HG02798 (cell line): Measurements from ENCODE around the gene RAET1E.
"Not testable (repeated sequence)": the region's sequence is repeated elsewhere in the genome, so short reads cannot be mapped to it uniquely, and the experiment has no call there.

ENCODE experiments used
- ATAC-seq: cut with Tn5 transposase; IDR thresholded peaks from one replicate; pipeline ENCODE4 v1.9.1; 2021; ENCODE audit warnings: mild to moderate bottlenecking; ENCODE audit not compliant: unreplicated experiment, poor library complexity

RAET1E gene, protein sequence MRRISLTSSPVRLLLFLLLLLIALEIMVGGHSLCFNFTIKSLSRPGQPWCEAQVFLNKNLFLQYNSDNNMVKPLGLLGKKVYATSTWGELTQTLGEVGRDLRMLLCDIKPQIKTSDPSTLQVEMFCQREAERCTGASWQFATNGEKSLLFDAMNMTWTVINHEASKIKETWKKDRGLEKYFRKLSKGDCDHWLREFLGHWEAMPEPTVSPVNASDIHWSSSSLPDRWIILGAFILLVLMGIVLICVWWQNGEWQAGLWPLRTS

DNA sequence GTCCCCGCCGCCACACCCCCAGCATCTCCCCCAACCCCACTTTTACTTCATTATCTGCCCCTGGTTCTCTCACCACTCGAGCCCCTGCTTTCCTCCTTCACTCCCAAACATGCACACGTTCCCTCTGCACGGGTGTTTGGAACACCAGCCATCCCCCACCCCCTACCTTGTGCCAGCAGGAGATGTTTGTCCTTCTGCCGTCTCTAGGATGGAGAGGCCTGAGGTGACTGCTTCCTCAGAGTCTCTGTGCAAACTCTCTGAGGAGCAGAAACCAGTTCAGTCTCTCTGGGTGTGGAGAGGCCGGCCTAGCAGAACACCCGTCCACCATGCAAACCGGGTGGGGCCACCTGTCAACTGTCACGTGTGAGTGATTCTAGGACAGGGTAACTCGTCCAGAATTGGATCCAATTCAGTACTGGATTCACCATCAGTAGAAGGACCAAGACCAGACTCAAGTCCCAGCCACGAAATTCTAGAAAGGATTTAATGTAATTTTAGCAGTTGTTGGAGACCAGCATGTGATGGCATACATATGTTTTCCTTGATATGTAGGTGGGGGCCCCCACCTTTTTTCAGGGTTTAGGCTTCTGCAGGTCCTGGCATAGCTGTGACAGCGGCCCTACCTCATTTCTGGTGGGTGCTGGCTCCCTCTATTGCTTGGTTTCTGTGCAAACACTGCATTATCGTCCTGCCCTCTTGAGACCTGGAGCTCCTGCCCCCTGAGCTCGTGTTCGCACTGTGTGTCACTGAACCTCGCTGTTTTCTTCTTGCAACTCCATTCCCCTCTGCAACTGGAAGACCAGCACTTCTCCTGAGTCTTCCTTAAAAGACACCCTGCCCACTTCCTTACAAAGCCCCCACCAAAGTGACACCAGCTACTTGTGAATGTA, at the start of gene RAET1E:
RAET1E (minus strand) TSS at position 259 of the 890 bp plus-strand sequence. CDS start 7,212 bp downstream, outside the sequence.
- ATAC-seq = no peak

DNA sequence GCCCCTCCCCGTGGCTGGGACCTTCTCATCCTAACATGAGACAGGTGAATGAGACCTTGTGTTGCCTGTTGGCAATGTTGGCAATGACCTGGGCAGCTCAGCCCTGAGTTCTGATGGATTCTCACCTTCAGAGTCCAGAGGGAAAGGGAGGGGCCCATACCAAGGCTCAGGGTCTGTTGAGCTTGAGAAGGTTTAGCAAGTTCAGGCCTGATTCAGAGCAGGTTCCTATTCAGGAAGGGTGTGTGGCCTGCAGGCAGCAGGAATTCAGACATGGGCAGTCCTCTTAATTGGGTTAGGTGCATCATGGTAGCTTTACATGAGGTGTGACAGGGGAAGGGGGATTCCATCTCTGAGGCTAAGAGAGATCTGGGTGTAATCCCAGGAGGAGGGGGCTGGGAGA, 49.6 kb upstream of the RAET1E start:
- ATAC-seq = not testable (repeated sequence)

DNA sequence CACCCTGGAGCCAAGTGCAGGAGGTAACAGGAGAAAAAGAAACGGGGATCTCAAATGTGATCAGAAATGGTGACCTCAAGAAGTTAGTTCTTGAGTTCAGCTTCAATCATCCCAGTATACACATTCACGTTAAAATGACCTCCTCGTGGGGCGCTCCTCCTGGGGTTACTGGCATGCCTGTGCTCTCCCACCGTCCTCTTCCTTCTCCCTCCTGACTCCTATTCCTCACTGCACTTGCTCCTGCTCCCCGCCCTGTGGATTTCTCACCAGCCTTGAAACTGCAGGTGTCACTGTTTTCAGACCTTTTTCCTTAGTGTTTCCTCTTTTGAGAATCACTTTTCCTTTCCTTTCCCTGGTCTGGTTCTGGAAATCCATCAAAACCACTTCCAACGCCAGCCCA, 48.7 kb upstream of the RAET1E start:
- not testable (repeated sequence) for ATAC-seq

DNA sequence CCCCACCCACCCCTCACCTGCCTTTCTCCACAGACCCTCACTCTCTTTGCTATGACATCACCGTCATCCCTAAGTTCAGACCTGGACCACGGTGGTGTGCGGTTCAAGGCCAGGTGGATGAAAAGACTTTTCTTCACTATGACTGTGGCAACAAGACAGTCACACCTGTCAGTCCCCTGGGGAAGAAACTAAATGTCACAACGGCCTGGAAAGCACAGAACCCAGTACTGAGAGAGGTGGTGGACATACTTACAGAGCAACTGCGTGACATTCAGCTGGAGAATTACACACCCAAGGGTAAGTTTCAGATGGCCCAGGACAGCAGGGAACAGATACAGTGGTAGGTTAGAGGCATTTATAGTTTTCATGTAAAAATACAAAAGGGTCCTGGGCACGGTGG, 47.4 kb upstream of the RAET1E start:
- not testable (repeated sequence) for ATAC-seq

DNA sequence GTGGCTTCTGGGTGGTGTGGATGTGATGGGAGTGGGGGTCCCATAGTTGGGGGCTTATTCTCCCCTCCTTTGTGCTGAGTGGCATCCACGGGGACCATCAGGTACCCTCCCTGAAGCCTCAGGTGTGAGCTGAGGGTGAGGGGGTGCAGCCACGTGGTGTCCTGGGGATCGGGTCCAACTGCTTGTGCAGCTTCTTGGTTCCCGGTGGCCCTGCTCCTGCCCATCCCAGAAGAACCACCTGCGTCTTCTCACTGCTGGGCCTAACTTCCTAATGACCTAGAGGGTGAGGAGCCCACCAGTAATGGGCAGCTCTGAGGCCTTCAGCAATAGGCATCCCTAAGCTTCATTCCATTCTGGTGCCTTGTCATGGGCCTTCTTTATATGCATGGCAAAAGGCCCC, 45.4 kb upstream of the RAET1E start:
- not testable (repeated sequence) for ATAC-seq

DNA sequence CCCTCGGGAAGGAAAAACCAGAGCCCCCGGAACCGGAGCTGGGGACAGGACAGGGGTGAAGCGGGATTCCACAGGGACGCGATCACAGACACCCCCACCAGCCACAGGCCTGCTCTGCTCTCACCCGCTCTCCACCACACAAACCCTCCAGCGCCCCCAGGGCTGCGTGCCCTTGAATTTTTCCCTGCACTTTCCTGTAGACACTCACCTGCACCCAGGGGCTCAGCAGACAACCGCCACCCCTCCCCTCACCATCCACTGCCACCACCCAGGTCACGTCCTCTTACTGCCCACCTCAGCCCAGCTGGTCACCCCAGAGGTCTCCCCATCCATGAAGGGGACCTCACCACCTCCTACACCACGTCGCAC, 44.5 kb upstream of the RAET1E start:
- ATAC-seq = no peak

DNA sequence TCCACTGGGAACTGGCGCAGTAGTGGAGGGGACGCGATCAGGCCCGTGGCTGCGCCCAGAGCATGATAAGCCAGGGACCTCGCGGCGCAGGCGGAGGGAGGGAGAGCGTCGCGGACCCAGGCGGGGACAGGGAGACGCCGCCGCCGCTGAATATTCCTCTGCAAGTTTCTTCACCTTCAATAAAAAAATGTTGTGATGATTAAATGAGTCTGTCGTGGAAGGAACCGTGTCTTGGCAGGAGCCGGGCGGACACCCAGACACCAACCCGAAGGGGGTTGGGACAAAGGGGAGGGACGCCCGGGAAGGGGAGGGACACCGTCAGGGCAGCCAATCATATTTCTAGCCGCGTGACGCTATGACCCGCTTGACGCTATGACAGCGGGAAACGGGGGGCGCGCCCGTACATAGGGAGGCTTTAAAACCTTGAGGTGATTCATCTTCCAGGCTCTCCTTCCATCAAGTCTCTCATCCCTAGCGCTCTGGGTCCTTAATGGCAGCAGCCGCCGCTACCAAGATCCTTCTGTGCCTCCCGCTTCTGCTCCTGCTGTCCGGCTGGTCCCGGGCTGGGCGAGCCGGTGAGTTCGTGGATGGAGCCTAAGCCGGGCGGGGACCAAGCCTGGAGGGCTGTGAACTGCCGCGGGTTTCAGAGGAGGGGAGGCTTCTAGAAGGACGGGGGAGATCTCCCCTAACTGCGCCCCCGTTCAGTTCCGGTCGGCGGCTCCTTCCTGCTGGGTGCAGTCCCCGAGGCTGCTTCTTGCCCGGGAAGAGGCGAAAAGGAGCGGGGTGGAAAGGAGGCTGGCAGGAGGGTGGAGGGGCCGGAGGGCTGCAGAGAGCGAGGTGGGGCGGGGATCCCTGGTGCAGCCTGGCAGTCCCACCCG, 43.9 kb upstream of the RAET1E start, which contains the start of gene ULBP2:
ULBP2 (plus strand) TSS at position 432 of the 878 bp plus-strand sequence; CDS start at position 491, 59 bp downstream.
- peak; percentile 22 for ATAC-seq

DNA sequence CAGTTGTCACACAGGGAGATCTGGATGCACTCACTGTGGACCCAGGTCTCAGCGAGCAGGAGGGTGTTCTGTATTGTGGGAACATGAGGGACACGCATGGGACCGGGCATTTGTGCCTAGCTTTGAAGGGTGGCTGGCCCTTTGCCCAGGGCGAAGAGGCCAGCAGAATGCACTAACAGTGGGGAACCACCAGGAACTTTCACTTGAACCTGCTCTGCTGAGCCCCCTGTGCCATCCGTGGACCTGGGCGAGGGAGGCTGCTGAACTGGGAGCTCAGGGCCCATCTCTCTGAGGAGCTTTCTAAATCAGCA, 42.7 kb upstream of the RAET1E start:
- no peak for ATAC-seq

DNA sequence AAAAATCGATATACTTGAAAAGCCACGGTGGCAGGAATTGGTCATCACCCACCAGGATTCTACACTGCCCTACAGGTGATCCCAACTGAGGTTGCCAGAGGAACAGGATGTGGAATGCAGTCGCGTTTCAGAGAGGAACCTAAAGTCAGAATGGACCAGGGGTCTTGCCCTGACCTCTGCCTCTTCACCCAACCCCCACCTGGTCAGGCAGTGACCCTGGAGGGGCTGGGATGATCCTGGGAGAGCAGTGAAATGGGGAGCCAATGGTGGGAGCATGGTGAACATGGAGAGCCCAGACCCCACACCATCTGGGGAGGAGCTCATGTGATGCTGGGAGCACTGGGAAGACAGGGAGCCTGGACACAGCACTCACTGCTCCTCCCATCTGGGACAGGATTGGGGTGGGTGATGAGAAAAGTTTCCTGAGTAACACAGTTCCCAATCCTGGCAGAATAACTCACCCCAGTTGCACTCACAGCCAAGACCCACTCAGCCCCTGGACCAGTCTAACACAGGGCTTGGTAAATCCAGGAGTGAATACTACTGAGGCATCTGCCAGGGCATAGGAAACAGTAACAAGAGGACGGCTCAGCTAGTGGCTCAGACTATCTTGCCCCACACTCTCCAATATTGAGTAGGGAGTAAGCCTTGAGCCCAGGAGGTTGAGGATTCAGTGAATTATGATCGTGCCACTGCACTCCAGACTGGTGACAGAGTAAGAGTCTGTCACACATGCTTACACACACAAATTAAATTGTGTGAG, 42.2 kb upstream of the RAET1E start:
- no peak for ATAC-seq

DNA sequence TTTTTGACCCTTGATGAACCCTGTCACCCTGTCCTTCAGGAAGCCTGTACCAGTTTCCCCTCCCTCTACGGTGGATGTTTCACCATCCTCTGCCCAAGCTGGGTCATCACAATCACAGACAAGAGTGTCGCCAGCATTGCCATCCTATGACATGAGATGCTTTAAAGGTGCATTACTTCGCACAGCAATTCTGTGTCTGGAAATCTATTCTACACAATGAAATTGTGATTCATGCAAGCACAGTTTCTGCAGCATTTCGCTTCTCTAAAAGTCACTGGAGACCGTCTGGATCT, 41.4 kb upstream of the RAET1E start:
- no peak for ATAC-seq

DNA sequence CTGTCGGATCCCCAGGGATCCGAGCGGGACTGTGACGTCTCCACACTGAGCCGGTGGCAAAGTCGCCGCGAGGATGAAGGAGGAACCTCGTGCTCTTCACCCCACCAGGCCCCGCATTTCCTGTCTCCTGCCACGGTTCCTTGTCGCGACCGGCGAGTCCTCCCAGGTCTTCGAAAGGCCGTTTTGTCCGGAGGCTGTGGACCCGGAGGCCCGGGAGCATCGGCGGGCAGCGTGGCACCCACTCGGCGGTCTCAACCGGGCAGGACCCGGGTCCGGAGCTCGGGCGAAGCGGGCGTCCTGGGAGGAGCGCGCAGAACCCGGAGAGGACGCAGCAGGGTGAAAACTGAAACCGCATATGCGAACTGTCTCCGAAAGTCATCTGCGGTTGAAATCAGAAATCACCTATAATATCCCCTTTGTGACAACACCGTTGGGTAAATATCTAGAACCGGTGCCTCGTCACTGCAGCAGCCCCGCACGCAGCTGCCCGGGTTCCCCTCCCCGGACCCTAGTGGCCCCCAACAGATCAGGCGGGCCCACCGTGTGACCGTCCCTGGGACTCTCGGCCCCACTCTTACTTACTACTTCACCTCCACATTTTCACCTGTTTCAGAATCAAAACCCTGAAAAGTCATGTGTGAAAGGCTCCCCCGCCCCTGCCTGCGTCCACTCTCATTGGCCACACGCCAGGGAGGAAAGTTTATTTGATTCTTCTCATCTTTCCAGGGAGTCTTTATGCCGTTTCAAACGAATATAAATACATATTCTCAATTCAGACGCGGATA, 40.9 kb upstream of the RAET1E start:
- peak; percentile 86 for ATAC-seq

DNA sequence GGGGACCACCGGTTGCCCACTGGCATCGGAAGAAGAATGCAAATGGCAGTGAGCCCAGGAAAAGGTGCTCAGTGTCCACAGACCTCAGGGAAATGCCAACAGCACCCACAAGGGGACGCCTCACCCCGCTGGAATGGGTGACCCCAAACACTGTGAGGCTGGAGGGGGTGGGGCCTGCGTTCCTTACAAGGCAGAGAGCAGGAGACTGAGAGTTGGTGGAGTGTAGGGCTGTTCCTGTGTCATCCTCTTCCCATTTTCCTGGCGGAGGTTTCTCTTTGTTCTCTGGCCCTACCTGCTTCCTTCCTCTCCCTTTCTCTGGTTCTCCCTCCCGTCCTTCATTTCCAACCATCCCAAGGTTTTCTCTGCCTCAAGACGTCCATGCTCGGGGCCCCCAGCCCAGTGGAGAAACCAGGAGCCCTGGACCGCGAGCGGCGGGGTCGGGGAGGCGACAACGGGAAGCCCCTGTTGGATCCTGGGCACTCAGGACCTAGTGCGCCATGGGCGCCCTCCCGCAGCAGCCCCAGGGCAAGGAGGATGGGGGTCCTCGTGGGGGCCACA, 40.2 kb upstream of the RAET1E start:
- not testable (repeated sequence) for ATAC-seq

DNA sequence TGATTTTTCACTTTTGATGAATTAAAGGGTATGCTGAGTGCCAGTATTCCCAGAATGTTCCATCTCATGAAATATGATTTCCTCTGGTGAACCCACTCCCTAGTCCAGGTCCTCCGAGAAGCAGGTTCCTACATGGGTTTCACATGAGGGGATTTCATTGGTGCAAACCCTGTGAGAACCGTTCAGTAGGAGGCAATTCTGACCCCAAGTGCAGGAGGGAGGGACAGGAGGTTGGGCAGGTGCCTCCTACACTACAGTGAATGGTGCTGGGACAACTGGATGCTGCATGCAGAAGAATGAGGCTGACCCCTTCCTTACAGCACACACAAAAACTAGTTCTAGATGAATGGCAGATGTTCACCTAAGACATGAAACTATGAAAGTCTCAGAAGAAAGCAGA, 38.8 kb upstream of the RAET1E start:
- ATAC-seq = no peak

DNA sequence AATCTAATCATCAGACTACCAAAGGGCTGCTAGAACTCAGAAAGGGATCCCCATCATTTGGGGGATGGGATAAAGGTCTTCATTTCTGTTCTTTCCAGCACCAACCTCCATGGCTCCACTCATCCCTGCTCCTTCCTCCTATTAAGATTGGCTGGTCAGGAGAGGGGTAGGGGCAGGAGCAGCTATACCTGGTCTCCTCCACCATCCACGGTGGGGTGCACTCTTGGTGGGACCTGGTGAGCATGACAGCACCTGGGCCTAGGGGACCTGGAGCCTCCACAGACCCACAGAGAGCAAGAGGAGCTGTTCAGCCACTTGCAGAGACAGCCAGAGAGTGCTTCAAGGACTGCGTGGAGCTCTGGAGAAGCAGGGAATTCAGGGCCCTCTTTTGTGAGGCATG, 37.8 kb upstream of the RAET1E start:
- ATAC-seq = no peak

DNA sequence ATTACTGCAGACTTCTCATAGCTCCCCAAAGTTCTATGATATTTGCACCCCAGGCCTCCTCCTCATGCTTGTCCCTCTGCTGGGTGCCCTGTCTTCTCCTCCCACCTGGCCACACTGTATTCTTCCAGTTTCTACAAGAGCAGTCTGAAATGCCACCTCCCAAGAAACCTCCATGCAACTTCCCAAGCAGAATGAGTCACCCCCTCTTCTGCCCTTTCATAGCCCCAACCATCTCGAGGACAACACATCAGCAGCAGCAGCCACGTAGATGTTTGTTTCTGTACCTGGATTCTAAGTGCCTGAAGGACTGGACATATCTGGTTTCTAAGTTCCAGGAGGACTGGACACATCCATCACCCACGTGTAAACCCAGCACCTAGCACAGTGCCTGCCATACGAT, 37.3 kb upstream of the RAET1E start:
- ATAC-seq = no peak

DNA sequence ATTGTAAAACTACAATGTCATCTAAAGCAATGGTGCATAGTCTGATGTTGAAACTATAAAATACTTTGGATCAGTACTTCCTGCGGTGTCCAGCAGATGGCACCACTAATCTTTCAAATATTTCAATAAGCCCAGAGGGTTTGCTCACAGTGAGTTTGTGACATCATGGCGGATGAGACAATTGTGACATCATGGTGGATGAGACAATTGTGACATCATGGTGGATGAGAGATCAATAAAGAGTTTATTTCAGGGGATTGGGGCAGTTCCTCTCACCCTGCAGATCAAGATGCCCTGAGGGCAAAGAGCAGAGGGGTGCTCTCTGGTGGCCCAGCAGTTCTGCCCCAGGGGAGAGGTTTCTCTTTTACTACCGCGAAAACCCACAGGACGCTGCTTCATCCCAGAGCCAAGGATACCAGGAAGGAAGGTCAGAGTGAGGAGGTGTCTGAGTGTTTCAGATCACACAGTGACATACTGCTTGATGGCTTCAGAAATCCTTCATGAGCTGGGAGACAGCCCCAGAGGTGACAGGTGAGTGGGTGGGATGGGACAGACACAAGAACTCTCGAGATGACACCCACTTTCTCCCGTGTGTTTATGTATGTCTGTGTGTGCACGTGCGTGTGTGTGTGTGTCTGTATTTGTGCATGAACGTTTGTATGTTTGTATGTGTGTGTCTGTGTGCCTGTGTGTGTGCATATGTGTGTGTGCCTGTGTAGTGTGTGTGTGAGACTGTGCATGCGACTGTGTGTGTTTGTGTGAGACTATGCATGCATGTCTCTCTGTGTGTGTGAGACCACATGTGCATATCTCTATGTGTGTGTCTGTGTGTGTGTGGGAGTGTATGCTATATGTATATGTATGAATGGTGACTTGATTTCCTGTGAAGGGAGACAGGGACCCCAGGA, 36.6 kb upstream of the RAET1E start:
- peak; percentile 33 for ATAC-seq

DNA sequence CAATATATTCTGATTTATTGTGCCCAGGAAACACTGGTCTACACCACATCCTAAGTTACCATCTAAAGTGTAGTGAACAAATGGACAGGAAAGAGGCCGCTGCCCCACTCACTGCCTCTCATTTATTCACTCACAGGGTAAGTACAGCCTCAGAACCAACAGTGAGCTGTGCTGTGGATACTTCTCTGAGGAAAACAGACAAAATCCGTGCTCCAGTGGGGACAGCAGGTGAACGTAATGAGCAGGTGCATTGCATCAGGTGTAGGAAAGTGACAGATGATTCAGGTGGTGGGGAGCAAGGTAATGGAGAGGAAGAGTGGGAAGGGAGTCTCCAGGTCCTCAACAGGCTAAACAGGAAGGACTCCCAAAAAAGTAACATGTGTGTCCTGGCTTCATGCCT, 35.5 kb upstream of the RAET1E start:
- ATAC-seq = no peak

DNA sequence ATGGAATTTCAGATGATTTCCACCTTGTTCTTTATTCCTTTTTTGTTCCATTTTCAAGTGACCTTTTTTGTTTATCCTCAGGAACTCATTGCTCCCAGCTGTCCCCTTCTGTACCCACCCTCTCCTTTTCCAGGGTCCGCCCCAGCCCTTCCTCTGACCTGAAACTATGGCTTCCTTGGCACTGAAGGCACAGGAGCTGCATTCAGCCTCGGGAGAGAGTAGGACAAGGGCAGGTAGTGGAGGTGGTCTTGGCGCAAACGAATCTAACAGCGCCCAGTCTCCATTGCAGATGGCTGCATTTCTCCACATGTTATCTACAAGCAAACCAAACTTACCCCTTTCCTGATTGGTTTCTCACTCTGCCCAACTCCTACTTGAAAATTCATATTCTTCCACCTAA, 35.1 kb upstream of the RAET1E start:
- ATAC-seq = no peak
